ENCODE results near the gene AMDHD2. TPM values are rescaled to one million over a fixed set of nuclear protein-coding genes. Genes with fewer than 3 reads are reported as not detected.

The AMDHD2 gene
- total RNA-seq, 1 experiment from 2014 or later, result 16.1 TPM

- H3K4me1 ChIP-seq, result peaks cover 12% of the 10 kb centered on the region; the same call in 1 of the 2 replicates
- H3K4me3 ChIP-seq, result peak overlapping the region; percentile 83
- no peak for DNase-seq
- no peaks in the 10 kb centered on the region for H3K27me3 ChIP-seq
- no peak overlapping the region for H3K27ac ChIP-seq
- H3K9me3 ChIP-seq (replicated peaks), result no peaks in the 10 kb centered on the region
- no peaks in the 10 kb centered on the region for H3K36me3 ChIP-seq
Measured at GRCh38 chr16:2515180-2515851, 4.9 kb upstream of the AMDHD2 start.

- Histone ChIP-seq H3K4me3 (no peak overlapping the region), H3K27me3 (no peaks in the 10 kb centered on the region), H3K36me3 (no peaks in the 10 kb centered on the region), H3K27ac (no peak overlapping the region), H3K4me1 (peaks cover 12% of the 10 kb centered on the region; the same call in 1 of the 2 replicates), H3K9me3 (replicated peaks) (no peaks in the 10 kb centered on the region)
- no peak for DNase-seq
Measured at GRCh38 chr16:2516391-2517240, 3.6 kb upstream of the AMDHD2 start.

- Histone ChIP-seq H3K4me1 (peaks cover 11% of the 10 kb centered on the region; the same call in 1 of the 2 replicates), H3K36me3 (no peaks in the 10 kb centered on the region), H3K9me3 (replicated peaks) (no peaks in the 10 kb centered on the region), H3K27ac (no peak overlapping the region), H3K27me3 (no peaks in the 10 kb centered on the region), H3K4me3 (no peak overlapping the region)
- no peak for DNase-seq
Measured at GRCh38 chr16:2517954-2518605, 2.1 kb upstream of the AMDHD2 start.

GRCh38 chr16:2518823-2519710 lies 1.1 kb upstream of the AMDHD2 start:
- no peaks in the 10 kb centered on the region for H3K9me3 ChIP-seq (replicated peaks)
- H3K4me1 ChIP-seq, result peaks cover 9% of the 10 kb centered on the region; the same call in 1 of the 2 replicates
- DNase-seq, result no peak
- no peaks in the 10 kb centered on the region for H3K27me3 ChIP-seq
- no peak overlapping the region for H3K27ac ChIP-seq
- no peaks in the 10 kb centered on the region for H3K36me3 ChIP-seq
- no peak overlapping the region for H3K4me3 ChIP-seq

- H3K9me3 ChIP-seq (replicated peaks), result no peaks in the 10 kb centered on the region
- no peak overlapping the region for H3K27ac ChIP-seq
- DNase-seq, result no peak
- peaks cover 9% of the 10 kb centered on the region; the same call in 1 of the 2 replicates for H3K4me1 ChIP-seq
- H3K27me3 ChIP-seq, result no peaks in the 10 kb centered on the region
- H3K36me3 ChIP-seq, result no peaks in the 10 kb centered on the region
- H3K4me3 ChIP-seq, result peak overlapping the region; percentile 75; the same call in 1 of the 2 replicates
Measured at GRCh38 chr16:2519711-2520080, 475 bp upstream of the AMDHD2 start.

GRCh38 chr16:2520784-2521531 lies 787 bp downstream of the AMDHD2 start:
- Histone ChIP-seq H3K4me3 (peak overlapping the region; percentile 75), H3K9me3 (replicated peaks) (no peaks in the 10 kb centered on the region), H3K27ac (no peak overlapping the region), H3K27me3 (no peaks in the 10 kb centered on the region), H3K36me3 (no peaks in the 10 kb centered on the region), H3K4me1 (no peaks in the 10 kb centered on the region)
- DNase-seq, result no peak

- Histone ChIP-seq H3K36me3 (no peaks in the 10 kb centered on the region), H3K9me3 (replicated peaks) (no peaks in the 10 kb centered on the region), H3K4me3 (no peak overlapping the region), H3K4me1 (no peaks in the 10 kb centered on the region), H3K27ac (no peak overlapping the region), H3K27me3 (no peaks in the 10 kb centered on the region)
- no peak for DNase-seq
Measured at GRCh38 chr16:2523801-2524231, 3.6 kb downstream of the AMDHD2 start.

- Histone ChIP-seq H3K4me3 (no peak overlapping the region), H3K27me3 (no peaks in the 10 kb centered on the region), H3K9me3 (replicated peaks) (no peaks in the 10 kb centered on the region), H3K27ac (no peak overlapping the region), H3K36me3 (no peaks in the 10 kb centered on the region), H3K4me1 (no peaks in the 10 kb centered on the region)
- no peak for DNase-seq
Measured at GRCh38 chr16:2524339-2524938, 4.3 kb downstream of the AMDHD2 start.

GRCh38 chr16:2526135-2526534 lies 6.0 kb downstream of the AMDHD2 start:
- Histone ChIP-seq H3K36me3 (no peaks in the 10 kb centered on the region), H3K27ac (no peak overlapping the region), H3K4me1 (no peaks in the 10 kb centered on the region), H3K9me3 (replicated peaks) (no peaks in the 10 kb centered on the region), H3K4me3 (no peak overlapping the region), H3K27me3 (no peaks in the 10 kb centered on the region)
- peak in 1 of 2 experiments; percentile 1 for DNase-seq

- no peaks in the 10 kb centered on the region for H3K36me3 ChIP-seq
- DNase-seq, result no peak
- no peaks in the 10 kb centered on the region for H3K27me3 ChIP-seq
- H3K4me3 ChIP-seq, result no peak overlapping the region
- H3K4me1 ChIP-seq, result no peaks in the 10 kb centered on the region
- no peaks in the 10 kb centered on the region for H3K9me3 ChIP-seq (replicated peaks)
- H3K27ac ChIP-seq, result no peak overlapping the region
Measured at GRCh38 chr16:2527071-2527783, 7.1 kb downstream of the AMDHD2 start.

- Histone ChIP-seq H3K4me1 (peaks cover 4% of the 10 kb centered on the region; the same call in 1 of the 2 replicates), H3K36me3 (no peaks in the 10 kb centered on the region), H3K9me3 (replicated peaks) (no peaks in the 10 kb centered on the region), H3K27ac (no peak overlapping the region), H3K27me3 (no peaks in the 10 kb centered on the region), H3K4me3 (no peak overlapping the region)
- no peak for DNase-seq
Measured at GRCh38 chr16:2527784-2528100, 7.6 kb downstream of the AMDHD2 start.

- Histone ChIP-seq H3K27ac (no peak overlapping the region), H3K36me3 (no peaks in the 10 kb centered on the region), H3K9me3 (replicated peaks) (no peaks in the 10 kb centered on the region), H3K27me3 (no peaks in the 10 kb centered on the region), H3K4me3 (no peak overlapping the region), H3K4me1 (peaks cover 4% of the 10 kb centered on the region; the same call in 1 of the 2 replicates)
- no peak for DNase-seq
Measured at GRCh38 chr16:2528161-2529060, 8.2 kb downstream of the AMDHD2 start.

Data from SJCRH30 (cell line).